ENCODE results near the gene ARHGAP26. TPM values are rescaled to one million over a fixed set of nuclear protein-coding genes. Genes with fewer than 3 reads are reported as not detected.
A peak's percentile ranks its signal among the peaks of the same experiment; 100 is the strongest.

ARHGAP26 gene
- total and polyA plus RNA-seq, 2 donors (not counting 1 experiment from before 2014, with no cell fraction given) = 4.1 to 6.8 TPM

DNA sequence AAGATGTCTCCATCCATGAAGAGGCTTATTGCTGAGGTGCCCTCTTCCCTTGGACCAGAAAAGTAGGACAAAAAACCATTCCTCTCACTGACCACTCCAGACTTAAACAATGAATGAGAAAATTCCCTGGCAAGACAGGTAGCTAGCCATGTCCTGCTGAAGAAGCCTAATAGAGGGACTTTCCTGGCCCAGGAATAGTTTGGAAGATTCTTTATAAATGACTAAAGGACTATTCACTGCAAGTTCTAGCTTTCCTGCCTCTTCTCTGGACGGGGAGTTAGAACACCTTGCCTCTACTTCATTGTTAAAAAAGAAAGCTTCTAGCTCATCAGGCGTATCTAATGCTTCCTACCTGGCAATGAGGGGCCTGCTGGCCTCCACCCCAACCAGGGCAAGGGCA is 479.7 kb downstream of the ARHGAP26 start:
- Histone ChIP-seq H2AFZ (ENCODE audit: low read length) (no peak overlapping the region), H3K36me3 (ENCODE audit: control insufficient read depth, insufficient read depth, low read length) (no peaks in the 10 kb centered on the region), H3K27me3 (ENCODE audit: control insufficient read depth, insufficient read depth, low read length) (no peaks in the 10 kb centered on the region), H3K9ac (ENCODE audit: insufficient read depth, low read length) (no peak overlapping the region), H3K9me3 (ENCODE audit: control insufficient read depth, insufficient read depth, low read depth, low read length) (no peaks in the 10 kb centered on the region), H3K4me3 (replicated peaks in 1 of 4; ENCODE audit: control extremely low read depth in 1 of 4, insufficient read depth in 1 of 4, low read depth in 3 of 4, low read length in 4 of 4) (no peak overlapping the region), H3K79me2 (ENCODE audit: control insufficient read depth, insufficient read depth, low read length) (no peaks in the 10 kb centered on the region), H3K27ac (ENCODE audit: insufficient read depth, low read length) (no peak overlapping the region), H3K4me2 (ENCODE audit: extremely low read depth, insufficient read depth, low read length) (no peak overlapping the region), H3K4me1 (ENCODE audit: control insufficient read depth, extremely low read depth, insufficient read depth, low read length) (peaks cover 23% of the 10 kb centered on the region), H4K20me1 (ENCODE audit: control insufficient read depth, extremely low read depth, insufficient read depth, low read length) (no peaks in the 10 kb centered on the region)
- no peak for TF ChIP-seq EZH2 (IDR thresholded peaks at IDR 0.05; ENCODE audit: low read length, missing control alignments)
- TF ChIP-seq, protein P1, sequence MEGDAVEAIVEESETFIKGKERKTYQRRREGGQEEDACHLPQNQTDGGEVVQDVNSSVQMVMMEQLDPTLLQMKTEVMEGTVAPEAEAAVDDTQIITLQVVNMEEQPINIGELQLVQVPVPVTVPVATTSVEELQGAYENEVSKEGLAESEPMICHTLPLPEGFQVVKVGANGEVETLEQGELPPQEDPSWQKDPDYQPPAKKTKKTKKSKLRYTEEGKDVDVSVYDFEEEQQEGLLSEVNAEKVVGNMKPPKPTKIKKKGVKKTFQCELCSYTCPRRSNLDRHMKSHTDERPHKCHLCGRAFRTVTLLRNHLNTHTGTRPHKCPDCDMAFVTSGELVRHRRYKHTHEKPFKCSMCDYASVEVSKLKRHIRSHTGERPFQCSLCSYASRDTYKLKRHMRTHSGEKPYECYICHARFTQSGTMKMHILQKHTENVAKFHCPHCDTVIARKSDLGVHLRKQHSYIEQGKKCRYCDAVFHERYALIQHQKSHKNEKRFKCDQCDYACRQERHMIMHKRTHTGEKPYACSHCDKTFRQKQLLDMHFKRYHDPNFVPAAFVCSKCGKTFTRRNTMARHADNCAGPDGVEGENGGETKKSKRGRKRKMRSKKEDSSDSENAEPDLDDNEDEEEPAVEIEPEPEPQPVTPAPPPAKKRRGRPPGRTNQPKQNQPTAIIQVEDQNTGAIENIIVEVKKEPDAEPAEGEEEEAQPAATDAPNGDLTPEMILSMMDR (conservative IDR thresholded peaks at IDR 0.05 in 1 of 2, IDR thresholded peaks at IDR 0.05 in 1 of 2; ENCODE audit: low read depth in 1 of 2, low read length in 2 of 2) = no peak
- peak in 1 of 2 donors; percentile 42 for DNase-seq (ENCODE audit: low read depth in 2 of 2)

DNA sequence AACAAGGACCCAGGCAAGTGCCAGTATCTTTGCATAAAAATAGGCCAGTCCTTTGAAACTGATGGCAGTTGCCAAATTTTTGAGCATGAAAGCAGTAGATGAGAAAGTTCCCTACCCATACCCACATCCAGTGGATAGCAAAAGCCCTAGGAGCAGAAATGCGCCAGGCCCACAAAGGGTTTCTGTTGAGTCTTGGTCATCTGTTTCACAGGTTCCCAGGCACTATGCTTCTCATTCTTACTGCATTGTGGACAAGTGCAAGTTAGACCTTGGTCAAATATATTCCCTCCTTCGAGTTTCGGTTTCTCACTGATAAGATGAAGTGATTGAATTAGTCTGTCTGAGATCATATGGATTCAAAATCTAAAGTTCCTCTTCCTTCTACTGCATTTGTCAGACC is 481.0 kb downstream of the ARHGAP26 start:
- Histone ChIP-seq H3K4me3 (replicated peaks in 1 of 4; ENCODE audit: control extremely low read depth in 1 of 4, insufficient read depth in 1 of 4, low read depth in 3 of 4, low read length in 4 of 4) (no peak overlapping the region), H3K4me1 (ENCODE audit: control insufficient read depth, extremely low read depth, insufficient read depth, low read length) (peaks cover 13% of the 10 kb centered on the region), H3K36me3 (ENCODE audit: control insufficient read depth, insufficient read depth, low read length) (no peaks in the 10 kb centered on the region), H3K9me3 (ENCODE audit: control insufficient read depth, insufficient read depth, low read depth, low read length) (no peaks in the 10 kb centered on the region), H2AFZ (ENCODE audit: low read length) (no peak overlapping the region), H4K20me1 (ENCODE audit: control insufficient read depth, extremely low read depth, insufficient read depth, low read length) (no peaks in the 10 kb centered on the region), H3K4me2 (ENCODE audit: extremely low read depth, insufficient read depth, low read length) (no peak overlapping the region), H3K27me3 (ENCODE audit: control insufficient read depth, insufficient read depth, low read length) (no peaks in the 10 kb centered on the region), H3K9ac (ENCODE audit: insufficient read depth, low read length) (no peak overlapping the region), H3K79me2 (ENCODE audit: control insufficient read depth, insufficient read depth, low read length) (no peaks in the 10 kb centered on the region), H3K27ac (ENCODE audit: insufficient read depth, low read length) (no peak overlapping the region)
- no peak for DNase-seq (ENCODE audit: low read depth in 2 of 2)
- TF ChIP-seq, protein P1 (conservative IDR thresholded peaks at IDR 0.05 in 1 of 2, IDR thresholded peaks at IDR 0.05 in 1 of 2; ENCODE audit: low read depth in 1 of 2, low read length in 2 of 2) = no peak
- no peak for TF ChIP-seq EZH2 (IDR thresholded peaks at IDR 0.05; ENCODE audit: low read length, missing control alignments)

DNA sequence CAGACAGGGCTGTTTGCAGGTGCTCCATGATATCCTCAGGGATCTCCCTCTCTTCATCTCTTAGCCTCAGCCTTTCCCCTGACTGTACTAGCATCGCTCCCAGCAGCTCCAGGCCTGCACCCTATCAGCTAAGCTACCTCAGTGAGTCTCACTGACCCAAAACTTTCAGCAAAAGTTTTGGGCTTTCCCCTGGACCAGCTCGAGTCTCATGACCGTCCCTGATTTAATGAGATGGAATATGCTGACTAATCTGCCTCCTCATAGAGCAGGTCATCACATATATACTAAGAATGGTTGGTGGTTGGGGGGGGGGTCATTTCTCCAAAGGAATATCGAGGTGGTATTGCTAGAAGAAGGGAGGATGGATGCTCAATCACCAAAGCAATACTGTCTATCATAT is 481.8 kb downstream of the ARHGAP26 start:
- no peaks in the 10 kb centered on the region for H4K20me1 ChIP-seq (ENCODE audit: control insufficient read depth, extremely low read depth, insufficient read depth, low read length)
- peaks cover 10% of the 10 kb centered on the region for H3K4me1 ChIP-seq (ENCODE audit: control insufficient read depth, extremely low read depth, insufficient read depth, low read length)
- no peaks in the 10 kb centered on the region for H3K27me3 ChIP-seq (ENCODE audit: control insufficient read depth, insufficient read depth, low read length)
- no peak overlapping the region for H2AFZ ChIP-seq (ENCODE audit: low read length)
- no peak for DNase-seq (ENCODE audit: low read depth in 2 of 2)
- H3K4me2 ChIP-seq (ENCODE audit: extremely low read depth, insufficient read depth, low read length) = no peak overlapping the region
- TF ChIP-seq, protein P1 (conservative IDR thresholded peaks at IDR 0.05 in 1 of 2, IDR thresholded peaks at IDR 0.05 in 1 of 2; ENCODE audit: low read depth in 1 of 2, low read length in 2 of 2) = no peak
- TF ChIP-seq EZH2 (IDR thresholded peaks at IDR 0.05; ENCODE audit: low read length, missing control alignments) = no peak
- H3K9ac ChIP-seq (ENCODE audit: insufficient read depth, low read length) = no peak overlapping the region
- H3K36me3 ChIP-seq (ENCODE audit: control insufficient read depth, insufficient read depth, low read length) = no peaks in the 10 kb centered on the region
- no peaks in the 10 kb centered on the region for H3K9me3 ChIP-seq (ENCODE audit: control insufficient read depth, insufficient read depth, low read depth, low read length)
- no peak overlapping the region for H3K27ac ChIP-seq (ENCODE audit: insufficient read depth, low read length)
- H3K4me3 ChIP-seq (replicated peaks in 1 of 4; ENCODE audit: control extremely low read depth in 1 of 4, insufficient read depth in 1 of 4, low read depth in 3 of 4, low read length in 4 of 4) = no peak overlapping the region
- no peaks in the 10 kb centered on the region for H3K79me2 ChIP-seq (ENCODE audit: control insufficient read depth, insufficient read depth, low read length)
